Amniotic stem cell (primary cell): Measurements from ENCODE around the gene SLC9A9.

Source experiments
- DNase-seq: peaks from one replicate; lab custom pipeline; 2025; lab: John Stamatoyannopoulos, UW

The SLC9A9 gene

GRCh38 chr3:143843587-143843986 lies 4.7 kb downstream of the SLC9A9 start:
- no peak for DNase-seq

- no peak for DNase-seq
Observed at GRCh38 chr3:143840636-143841035, 7.6 kb downstream of the SLC9A9 start.

- DNase-seq, result no peak
Observed at GRCh38 chr3:143839980-143840379, 8.3 kb downstream of the SLC9A9 start.

- DNase-seq, result no peak
Observed at GRCh38 chr3:143837076-143837475, 11.2 kb downstream of the SLC9A9 start.

GRCh38 chr3:143835312-143835711 lies 13.0 kb downstream of the SLC9A9 start:
- DNase-seq, result no peak

- no peak for DNase-seq
Observed at GRCh38 chr3:143832433-143832832, 15.8 kb downstream of the SLC9A9 start.

GRCh38 chr3:143831994-143832393 lies 16.3 kb downstream of the SLC9A9 start:
- no peak for DNase-seq

- no peak for DNase-seq
Observed at GRCh38 chr3:143831208-143831607, 17.1 kb downstream of the SLC9A9 start.

- DNase-seq, result no peak
Observed at GRCh38 chr3:143830786-143831185, 17.5 kb downstream of the SLC9A9 start.

GRCh38 chr3:143830063-143830462 lies 18.2 kb downstream of the SLC9A9 start:
- DNase-seq, result no peak

- DNase-seq, result no peak
Observed at GRCh38 chr3:143827425-143827824, 20.8 kb downstream of the SLC9A9 start.

- DNase-seq, result no peak
Observed at GRCh38 chr3:143826296-143826695, 22.0 kb downstream of the SLC9A9 start.

GRCh38 chr3:143825513-143825912 lies 22.8 kb downstream of the SLC9A9 start:
- no peak for DNase-seq

- DNase-seq, result no peak
Observed at GRCh38 chr3:143824735-143825385, 23.4 kb downstream of the SLC9A9 start.

GRCh38 chr3:143822798-143823197 lies 25.5 kb downstream of the SLC9A9 start:
- DNase-seq, result no peak

GRCh38 chr3:143822374-143822773 lies 25.9 kb downstream of the SLC9A9 start:
- no peak for DNase-seq

- no peak for DNase-seq
Observed at GRCh38 chr3:143821862-143822261, 26.4 kb downstream of the SLC9A9 start.

- DNase-seq, result no peak
Observed at GRCh38 chr3:143820466-143821221, 27.6 kb downstream of the SLC9A9 start.

- DNase-seq, result no peak
Observed at GRCh38 chr3:143819890-143820289, 28.4 kb downstream of the SLC9A9 start.

- no peak for DNase-seq
Observed at GRCh38 chr3:143814443-143814889, 33.8 kb downstream of the SLC9A9 start.

GRCh38 chr3:143812481-143812880 lies 35.8 kb downstream of the SLC9A9 start:
- no peak for DNase-seq

- no peak for DNase-seq
Observed at GRCh38 chr3:143811602-143812001, 36.7 kb downstream of the SLC9A9 start.

GRCh38 chr3:143810953-143811265 lies 37.4 kb downstream of the SLC9A9 start:
- no peak for DNase-seq
